A549 (cell line): ENCODE results near the gene DNAJC8. TPM values are rescaled to one million over a fixed set of nuclear protein-coding genes. Genes with fewer than 3 reads are reported as not detected.

ENCODE experiments used
- ATAC-seq, 2 experiments: fragments of 200-7000 bp in 1 of 2; fragments of >200 bp in 1 of 2; cut with Nextera tagmentation in 1 of 2; cut with Tn5 transposase in 1 of 2; 3 replicates each; pipeline versions ENCODE4 v1.8.0 to v1.9.1; 2018 to 2020; ENCODE audit warnings: mild to moderate bottlenecking in 1 of 2, moderate library complexity in 1 of 2
- CTCF ChIA-PET: fragments of 300-600 bp; sonication (Branson Sonifier 250); formaldehyde crosslinking; extraction: SDS; loops from one replicate; lab custom pipeline; 2021; ENCODE audit warnings: antibody characterized with exemption, inconsistent platforms; lab: Yijun Ruan, JAX
- POLR2A ChIA-PET: fragments of 350-600 bp; formaldehyde crosslinking; extraction: SDS; loops from one replicate; lab custom pipeline; 2021; ENCODE audit warnings: antibody characterized with exemption, inconsistent platforms; lab: Yijun Ruan, JAX
- DNase-seq, 2 experiments: peaks; one replicate each; pipeline versions ENCODE4 v3.0.0 to v3.0.0-alpha.2; 2011 to 2016; ENCODE audit warnings: low read depth in 1 of 2, low spot score in 1 of 2
- FAIRE-seq: peaks from 2 replicates; lab custom pipeline; 2011; peaks lifted over from hg19 to GRCh38; lab: Jason Lieb, UNC
- H3K27ac ChIP-seq, 2 experiments: fragments of >200 bp; sonication (Bioruptor Twin); formaldehyde crosslinking; 3 replicates each; pipeline ENCODE4 v1.5.1; 2016 to 2017
- H3K4me1 ChIP-seq: fragments of >200 bp; sonication (Bioruptor Twin); formaldehyde crosslinking; 3 replicates; pipeline ENCODE4 v1.6.1; 2016
- H3K4me2 ChIP-seq: fragments of >200 bp; sonication (Bioruptor Twin); formaldehyde crosslinking; 3 replicates; pipeline ENCODE4 v1.6.1; 2016
- H3K4me3 ChIP-seq: fragments of >200 bp; sonication (Bioruptor Twin); formaldehyde crosslinking; 3 replicates; pipeline ENCODE4 v1.5.1; 2016
- H3K9me3 ChIP-seq: fragments of >200 bp; sonication (Bioruptor Twin); formaldehyde crosslinking; 3 replicates; pipeline ENCODE4 v1.6.1; 2016
- ATOH8 ChIP-seq: fragments of 250-450 bp; sonication (Bioruptor Pico); IDR thresholded peaks from 2 replicates; pipeline ENCODE4 v1.5.0; 2020; ENCODE audit warnings: low read depth, mild to moderate bottlenecking, moderate library complexity
- BCL3 ChIP-seq: fragments of >200 bp; sonication (Bioruptor Twin); formaldehyde crosslinking; IDR thresholded peaks from 3 replicates; pipeline ENCODE4 v1.6.1; 2016
- CHD2 ChIP-seq: fragments of 150-350 bp; IDR thresholded peaks from 2 replicates; pipeline ENCODE4 v1.6.1; 2014; ENCODE audit warnings: low read length; ENCODE audit not compliant: partially characterized antibody
- EHF ChIP-seq: fragments of 250-450 bp; sonication (Bioruptor Pico); IDR thresholded peaks from 2 replicates; pipeline ENCODE4 v1.5.0; 2020; ENCODE audit warnings: mild to moderate bottlenecking
- EP300 ChIP-seq, 2 experiments: fragments of >200 bp; sonication (Bioruptor Twin); formaldehyde crosslinking; IDR thresholded peaks; 2 replicates in 1 of 2; 3 replicates in 1 of 2; pipeline ENCODE4 v1.6.1; 2016 to 2017
- FOSB ChIP-seq: fragments of 250-450 bp; sonication (Bioruptor Pico); IDR thresholded peaks from 2 replicates; pipeline ENCODE4 v1.5.0; 2020; ENCODE audit warnings: mild to moderate bottlenecking, moderate library complexity
- HES2 ChIP-seq: fragments of >200 bp; sonication (Bioruptor Twin); formaldehyde crosslinking; IDR thresholded peaks from 2 replicates; pipeline ENCODE4 v1.6.1; 2016
- HOXB5 ChIP-seq: fragments of 250-450 bp; sonication (Bioruptor Pico); IDR thresholded peaks from 2 replicates; pipeline ENCODE4 v1.5.0; 2020; ENCODE audit warnings: mild to moderate bottlenecking, moderate library complexity
- JUN ChIP-seq, 2 experiments: fragments of >200 bp; sonication (Bioruptor Twin); formaldehyde crosslinking; IDR thresholded peaks; 2 replicates in 1 of 2; 3 replicates in 1 of 2; pipeline ENCODE4 v1.6.1; 2016 to 2017
- JUNB ChIP-seq: fragments of >200 bp; sonication (Bioruptor Twin); formaldehyde crosslinking; IDR thresholded peaks from 2 replicates; pipeline ENCODE4 v1.6.1; 2016
- KDM5A ChIP-seq: fragments of 200-600 bp; sonication (generic); IDR thresholded peaks from 2 replicates; pipeline ENCODE4 v1.6.1; 2016; ENCODE audit warnings: antibody characterized with exemption, mild to moderate bottlenecking
- MAZ ChIP-seq: fragments of 150-350 bp; IDR thresholded peaks from 2 replicates; pipeline ENCODE4 v1.6.1; 2014; ENCODE audit warnings: antibody characterized with exemption, low read depth, low read length, borderline replicate concordance
- NR3C1 ChIP-seq: fragments of >200 bp; sonication (Bioruptor Twin); formaldehyde crosslinking; IDR thresholded peaks from 3 replicates; pipeline ENCODE4 v1.6.1; 2017
- RCOR1 ChIP-seq: fragments of 150-350 bp; IDR thresholded peaks from 2 replicates; pipeline ENCODE4 v1.6.1; 2014; ENCODE audit warnings: antibody characterized with exemption, low read length, low read depth
- REST ChIP-seq: fragments of 200-600 bp; sonication (generic); IDR thresholded peaks from 2 replicates; pipeline ENCODE4 v1.6.1; 2016; ENCODE audit warnings: antibody characterized with exemption, mild to moderate bottlenecking, moderate library complexity
- RFX5 ChIP-seq: fragments of 450-650 bp; IDR thresholded peaks from 2 replicates; pipeline ENCODE4 v1.7.1; 2014; ENCODE audit warnings: antibody characterized with exemption, mild to moderate bottlenecking, moderate library complexity
- RNF2 ChIP-seq: fragments of 200-600 bp; sonication (generic); IDR thresholded peaks from 2 replicates; pipeline ENCODE4 v1.6.1; 2016; ENCODE audit warnings: low read depth, mild to moderate bottlenecking, antibody characterized with exemption, moderate library complexity, borderline replicate concordance
- ZNF302 ChIP-seq: fragments of 250-450 bp; sonication (Bioruptor Pico); IDR thresholded peaks from 2 replicates; pipeline ENCODE4 v1.9.0; 2021; ENCODE audit warnings: inconsistent platforms, mild to moderate bottlenecking, moderate library complexity
- WGBS: methylation state at CpG from one replicate; pipeline ENCODE4 v1.1.6; 2017; ENCODE audit errors: missing lambda C conversion rate; 5-methylcytosine and 5-hydroxymethylcytosine counted together
- polyA plus RNA-seq, 4 experiments: library from polyadenylated mRNA; depleted of rRNA in 3 of 4; stranded (reverse); fragments of >200 nt; fragmentation: RNase III in 1 of 4; extraction: RNeasy Plus Mini Kit Qiagen cat#74134 plus additional on column Dnase treatment in 1 of 4; gene quantifications; 2 replicates in 3 of 4; 3 replicates in 1 of 4; pipeline ENCODE4 v1.2.3, GENCODE V29; 2011 to 2017

Gene DNAJC8
- polyA plus RNA-seq, 2 of the 4 experiments (the other 2 are of a cell fraction), result 87.3 to 93.7 TPM

GRCh38 chr1:28194326-28195035 is 38.3 kb downstream of the DNAJC8 start:
- 34% methylated on average over 4 of the region's 8 CpGs for WGBS
- Histone ChIP-seq H3K9me3 (no peaks in the 10 kb centered on the region), H3K4me2 (no peak overlapping the region), H3K27ac (peak overlapping the region in 1 of 2 experiments; percentile 69; a peak in 3 of 6 replicates), H3K4me1 (peaks cover 20% of the 10 kb centered on the region), H3K4me3 (no peak overlapping the region)
- TF ChIP-seq EP300 (IDR thresholded peaks at IDR 0.05), result no peak
- TF ChIP-seq EHF (CRISPR knock-in tag), result no peak
- no peak for TF ChIP-seq RFX5
- TF ChIP-seq KDM5A, result no peak
- no peak for TF ChIP-seq REST
- TF ChIP-seq RNF2, result no peak
- no peak for TF ChIP-seq MAZ
- TF ChIP-seq HOXB5 (CRISPR knock-in tag), result no peak
- TF ChIP-seq NR3C1, result no peak
- no peak for TF ChIP-seq JUNB
- no peak for TF ChIP-seq RCOR1
- no peak for TF ChIP-seq ATOH8 (CRISPR knock-in tag)
- ChIA-PET POLR2A (no interaction called here), CTCF (interaction anchor here (1.0 to 5.1 kb wide), 3 partner anchors 14 to 337 kb away, joined by 3 to 19 read pairs (median 17); no protein-coding TSS in a partner anchor)
- DNase-seq, result no peak
- peak; percentile 21 to 30; a peak in 2 of 6 replicates for ATAC-seq
- FAIRE-seq, result no peak

GRCh38 chr1:28193701-28194161 is 39.1 kb downstream of the DNAJC8 start:
- Histone ChIP-seq H3K4me1 (peaks cover 20% of the 10 kb centered on the region), H3K4me3 (no peak overlapping the region), H3K4me2 (no peak overlapping the region), H3K27ac (peak overlapping the region in 1 of 2 experiments; percentile 69; a peak in 3 of 6 replicates), H3K9me3 (no peaks in the 10 kb centered on the region)
- ChIA-PET POLR2A (no interaction called here), CTCF (interaction anchor here (0.6 to 5.1 kb wide), 4 partner anchors 14 to 336 kb away, joined by 3 to 19 read pairs (median 10); no protein-coding TSS in a partner anchor)
- DNase-seq (no peak), FAIRE-seq (no peak), ATAC-seq (peak; percentile 49 to 51; a peak in 5 of 6 replicates)
- 8% methylated on average over 2 of the region's 8 CpGs for WGBS
- TF ChIP-seq JUN (IDR thresholded peaks at IDR 0.05) (no peak), FOSB (no peak), CHD2 (no peak), REST (no peak), ZNF302 (no peak), HES2 (no peak), BCL3 (no peak)
